Gastroesophageal sphincter (tissue), 4 donors: Measurements from ENCODE around the gene MAOA. TPM values are rescaled to one million over a fixed set of nuclear protein-coding genes. Genes with fewer than 3 reads are reported as not detected.

ENCODE experiments used
- ATAC-seq: fragments of 150-250 bp; one replicate; pipeline ENCODE4 v1.9.1; 2016; ENCODE audit warnings: mild to moderate bottlenecking, moderate library complexity
- H3K27ac ChIP-seq, 4 donors: fragments of 200-600 bp; sonication (generic) in 3 of 4; 1 replicate in 3 of 4; 2 replicates in 1 of 4; pipeline ENCODE4 v1.5.1; 2016 to 2019
- H3K27me3 ChIP-seq: fragments of 200-600 bp; sonication (generic); one replicate; pipeline ENCODE4 v1.5.1; 2019
- H3K36me3 ChIP-seq, 2 donors: fragments of 200-600 bp; sonication (generic); one replicate each; pipeline ENCODE4 v1.5.1; 2019; ENCODE audit warnings: control low read depth in 1 of 2
- H3K4me1 ChIP-seq, 3 donors: fragments of 200-600 bp; sonication (generic); 1 replicate in 2 of 3; 2 replicates in 1 of 3; pipeline ENCODE4 v1.5.1; 2016 to 2019; ENCODE audit warnings: control low read depth in 2 of 3
- H3K4me3 ChIP-seq, 2 donors: fragments of 200-600 bp; sonication (generic); one replicate each; pipeline ENCODE4 v1.5.1; 2019; ENCODE audit warnings: mild to moderate bottlenecking in 1 of 2, moderate library complexity in 1 of 2
- H3K9me3 ChIP-seq, 3 donors: fragments of 200-600 bp; sonication (generic); one replicate each; pipeline ENCODE4 v1.5.1; 2017 to 2019; ENCODE audit warnings: control low read depth in 2 of 3
- CTCF ChIP-seq, 4 experiments: fragments of 200-600 bp in 2 of 4; fragments of 450-650 bp in 2 of 4; sonication (generic) in 1 of 4; IDR thresholded peaks; one replicate each; pipeline ENCODE4 v1.5.1; 2017 to 2019; ENCODE audit warnings: antibody characterized with exemption in 4 of 4, mild to moderate bottlenecking in 2 of 4, moderate library complexity in 2 of 4
- EP300 ChIP-seq: sonication (generic); formaldehyde crosslinking; IDR thresholded peaks from one replicate; pipeline ENCODE4 v1.6.1; 2017; ENCODE audit warnings: antibody characterized with exemption, mild to moderate bottlenecking
- POLR2A ChIP-seq, 2 donors: fragments of 450-650 bp; IDR thresholded peaks; one replicate each; pipeline ENCODE4 v1.6.1; 2017; ENCODE audit warnings: antibody characterized with exemption in 2 of 2, mild to moderate bottlenecking in 2 of 2, moderate library complexity in 1 of 2
- POLR2AphosphoS5 ChIP-seq: sonication (generic); formaldehyde crosslinking; IDR thresholded peaks from one replicate; pipeline ENCODE4 v1.6.1; 2017; ENCODE audit warnings: antibody characterized with exemption
- WGBS, 2 donors: methylation state at CpG; one replicate each; pipeline ENCODE4 v1.1.5; 2018; ENCODE audit warnings: low coverage in 1 of 2; 5-methylcytosine and 5-hydroxymethylcytosine counted together
- total RNA-seq, 4 donors: library from RNA; depleted of rRNA; stranded (reverse); fragments of >200 nt; gene quantifications; one replicate each; pipeline ENCODE4 v1.1.0, GENCODE V29; 2016

The MAOA gene
- total RNA-seq, 4 donors from 2014 or later = 306 to 750 (median 329) TPM

- no peak overlapping the region for H3K4me3 ChIP-seq
- WGBS, 2 donors = 77 to 97% methylated on average over 5 of the region's 5 CpGs
- no peak for ATAC-seq
- H3K36me3 ChIP-seq = peaks cover 0 to 17% of the 10 kb centered on the region in 2 donors
- H3K27ac ChIP-seq = no peak overlapping the region
- H3K4me1 ChIP-seq = no peaks in the 10 kb centered on the region
- H3K27me3 ChIP-seq = no peaks in the 10 kb centered on the region
- no peaks in the 10 kb centered on the region for H3K9me3 ChIP-seq
- TF ChIP-seq POLR2AphosphoS5 (no peak), CTCF (IDR thresholded peaks at IDR 0.05) (no peak), EP300 (no peak), POLR2A (IDR thresholded peaks at IDR 0.05) (no peak)
Measured at GRCh38 chrX:43785930-43786591, 130.0 kb downstream of the MAOA start.

Other genes starting within 250 kb of the MAOA start
- gene MAOB, start 226.2 kb downstream of the MAOA start, total RNA-seq = 10 to 100 TPM; 24.5 to 92.3 (median 72.2) TPM